Stimulated activated CD8-positive, alpha-beta memory T cell treated with anti-CD3 and anti-CD28 coated beads, Interleukin-7, amount 100 ng/mL, for 4 hours (primary cell): ENCODE measurements around the gene C8B.

Source experiments
- DNase-seq, 2 donors: peaks; one replicate each; pipeline ENCODE4 v3.0.0-alpha.2; 2020; ENCODE audit warnings: low read depth in 2 of 2

C8B gene

DNA sequence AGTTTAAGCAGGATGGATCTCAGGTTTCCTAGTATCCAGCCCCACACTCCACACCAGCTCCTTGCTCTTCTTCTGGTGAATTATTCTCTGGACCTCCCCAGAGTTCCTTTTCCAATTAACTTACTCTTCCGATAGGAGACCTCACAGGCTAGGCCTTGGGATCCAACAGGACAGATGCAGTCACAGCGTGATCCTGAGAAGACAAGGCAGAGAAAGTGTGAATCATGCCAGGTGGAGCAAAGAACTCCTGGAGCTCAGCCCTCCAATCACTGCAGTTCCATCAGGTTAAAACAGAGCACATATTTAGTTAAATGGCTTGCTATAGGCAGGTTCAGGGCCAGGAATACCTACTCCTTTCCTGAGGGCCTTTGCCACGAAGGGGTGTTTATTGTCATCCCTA, 34.1 kb downstream of the C8B start:
- no peak for DNase-seq

DNA sequence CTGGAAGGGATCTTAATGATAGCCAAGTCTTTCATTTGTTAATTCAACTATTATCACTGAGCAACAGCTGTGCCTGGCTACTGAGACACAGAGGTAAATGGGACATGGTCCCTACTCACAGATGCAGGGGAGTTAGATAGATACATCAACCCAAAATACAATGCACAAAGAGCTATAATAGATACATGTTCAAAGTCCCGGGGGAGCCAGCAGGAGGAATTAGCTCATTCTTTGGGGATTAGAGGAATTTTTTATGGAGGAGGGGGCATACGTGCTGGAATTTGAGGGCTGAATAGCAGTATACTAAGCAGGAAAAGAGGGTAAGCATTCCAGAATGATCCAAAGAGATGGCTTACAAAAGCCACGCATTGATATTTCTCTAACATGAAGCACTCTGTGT, 34.6 kb downstream of the C8B start:
- no peak for DNase-seq

GRCh38 chr1:56929492-56929891, 36.3 kb downstream of the C8B start:
- no peak for DNase-seq

GRCh38 chr1:56927986-56928385, 37.8 kb downstream of the C8B start:
- DNase-seq, result no peak

DNA sequence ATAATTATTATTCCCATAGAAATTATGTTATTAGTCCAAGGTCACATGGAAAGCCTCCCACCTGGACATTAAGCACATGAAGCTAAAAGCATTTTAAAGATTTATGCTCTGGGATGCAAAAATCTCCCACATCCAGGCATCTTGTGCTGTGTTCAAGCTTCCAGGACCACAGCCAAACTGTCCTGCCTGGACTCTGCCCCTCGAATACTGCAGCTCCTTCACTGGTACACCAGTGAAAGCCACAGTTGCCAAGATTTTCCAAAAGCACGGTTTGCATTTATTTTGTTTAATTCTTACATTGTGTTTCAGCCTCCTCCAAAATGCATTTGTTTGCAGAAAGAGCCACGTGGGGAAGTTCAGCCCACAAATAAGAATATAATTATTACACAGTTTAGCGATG, 38.6 kb downstream of the C8B start:
- DNase-seq, result no peak

- no peak for DNase-seq
Observed at GRCh38 chr1:56925193-56925592, 40.6 kb downstream of the C8B start.

- DNase-seq, result no peak
Observed at GRCh38 chr1:56924116-56924515, 41.7 kb downstream of the C8B start.

DNA sequence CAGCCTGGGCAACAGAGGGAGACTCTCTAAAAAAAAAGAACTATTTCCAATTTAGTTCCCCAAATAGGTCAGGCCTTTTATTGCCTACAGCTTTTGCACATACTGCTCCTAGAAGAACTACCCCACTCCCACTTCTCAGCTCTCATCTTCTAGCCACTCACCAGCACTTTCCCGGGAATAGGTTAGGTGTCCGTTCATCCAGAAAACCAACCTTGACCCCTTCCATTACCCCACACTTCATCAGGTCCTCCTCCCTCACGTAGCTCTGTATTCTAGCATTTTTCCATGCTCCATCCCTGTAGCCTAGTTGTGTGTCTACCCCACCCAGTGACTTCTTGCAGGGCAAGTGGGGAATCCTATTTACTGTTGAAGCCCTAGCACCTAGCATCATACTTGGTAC, 42.6 kb downstream of the C8B start:
- no peak for DNase-seq

- DNase-seq, result no peak
Observed at GRCh38 chr1:56922507-56922906, 43.3 kb downstream of the C8B start.

DNA sequence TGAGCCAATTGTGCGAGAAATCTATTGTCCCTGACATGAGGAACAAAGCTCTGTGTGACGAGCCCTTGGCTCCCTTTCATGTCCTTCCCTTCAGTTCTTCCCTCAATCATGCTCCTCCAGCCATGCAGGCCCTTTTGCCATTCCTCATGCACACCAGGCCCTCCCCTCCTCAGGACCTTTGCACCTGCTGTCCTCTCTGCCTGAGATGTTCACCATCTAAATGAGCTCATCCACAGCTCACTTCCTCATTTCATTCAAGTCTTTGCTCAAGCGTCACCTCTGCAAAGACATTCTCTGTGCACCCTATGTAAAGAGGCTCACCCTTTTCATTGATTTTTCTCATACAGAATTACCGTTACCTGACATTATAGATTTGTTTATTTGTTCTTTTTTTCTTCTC, 43.7 kb downstream of the C8B start:
- DNase-seq, result no peak

- DNase-seq, result no peak
Observed at GRCh38 chr1:56921479-56921878, 44.3 kb downstream of the C8B start.

DNA sequence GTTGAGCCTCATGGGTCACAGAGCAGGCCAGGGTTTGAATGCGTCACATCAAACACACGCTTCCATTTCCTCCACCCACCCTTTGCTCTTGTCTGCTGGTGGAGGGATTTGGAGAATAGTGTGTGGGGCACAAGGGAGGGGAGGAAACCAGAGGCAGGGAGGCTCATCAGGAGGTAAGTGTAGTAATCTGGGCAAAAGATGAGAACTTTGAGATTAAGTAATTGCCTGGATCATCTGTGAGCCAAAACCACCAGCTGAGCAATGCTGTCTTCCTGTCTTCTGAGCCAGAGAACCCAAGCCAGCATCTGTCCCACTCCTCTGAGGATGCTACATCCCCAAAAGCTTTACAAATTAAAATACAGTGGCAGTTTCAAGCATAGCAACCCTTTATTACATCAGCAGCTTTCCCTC, 45.2 kb downstream of the C8B start:
- no peak for DNase-seq

GRCh38 chr1:56917356-56917755, 48.5 kb downstream of the C8B start:
- DNase-seq, result no peak

DNA sequence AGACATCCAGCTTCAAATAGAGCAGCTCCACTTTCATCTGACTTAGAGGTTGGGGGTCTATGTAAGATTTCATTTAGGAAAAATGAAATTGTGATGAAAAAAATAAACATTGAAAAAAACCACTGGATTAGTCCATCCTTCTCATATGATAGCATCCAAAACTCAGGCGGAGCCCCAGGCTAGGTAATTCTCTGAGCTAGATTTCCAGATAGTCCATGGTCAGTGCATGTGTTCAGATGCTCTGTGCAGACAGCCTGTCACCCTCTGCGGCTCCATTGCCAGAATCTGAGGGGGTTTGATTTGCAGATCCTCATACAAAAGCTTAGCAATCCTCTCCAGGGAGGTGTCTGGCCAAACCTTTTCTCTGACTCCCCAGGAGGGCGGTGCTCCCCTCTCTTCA, 49.2 kb downstream of the C8B start:
- no peak for DNase-seq

GRCh38 chr1:56915960-56916359, 49.9 kb downstream of the C8B start:
- no peak for DNase-seq

DNA sequence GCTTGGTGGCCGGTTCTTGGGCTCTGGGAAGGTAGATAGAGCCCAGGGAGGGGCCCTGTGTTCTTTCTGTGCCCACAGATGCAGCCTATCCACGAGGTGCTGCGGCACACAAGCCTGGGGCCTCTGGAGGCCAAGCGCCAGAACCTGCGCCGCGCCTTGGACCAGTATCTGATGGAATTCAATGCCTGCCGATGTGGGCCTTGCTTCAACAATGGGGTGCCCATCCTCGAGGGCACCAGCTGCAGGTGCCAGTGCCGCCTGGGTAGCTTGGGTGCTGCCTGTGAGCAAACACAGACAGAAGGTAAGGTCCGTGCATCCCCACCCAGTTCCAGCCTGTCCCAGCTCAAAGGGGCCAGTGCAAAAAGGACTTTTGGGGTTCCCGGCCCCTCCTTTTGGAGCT, 53.5 kb downstream of the C8B start:
- no peak for DNase-seq

DNA sequence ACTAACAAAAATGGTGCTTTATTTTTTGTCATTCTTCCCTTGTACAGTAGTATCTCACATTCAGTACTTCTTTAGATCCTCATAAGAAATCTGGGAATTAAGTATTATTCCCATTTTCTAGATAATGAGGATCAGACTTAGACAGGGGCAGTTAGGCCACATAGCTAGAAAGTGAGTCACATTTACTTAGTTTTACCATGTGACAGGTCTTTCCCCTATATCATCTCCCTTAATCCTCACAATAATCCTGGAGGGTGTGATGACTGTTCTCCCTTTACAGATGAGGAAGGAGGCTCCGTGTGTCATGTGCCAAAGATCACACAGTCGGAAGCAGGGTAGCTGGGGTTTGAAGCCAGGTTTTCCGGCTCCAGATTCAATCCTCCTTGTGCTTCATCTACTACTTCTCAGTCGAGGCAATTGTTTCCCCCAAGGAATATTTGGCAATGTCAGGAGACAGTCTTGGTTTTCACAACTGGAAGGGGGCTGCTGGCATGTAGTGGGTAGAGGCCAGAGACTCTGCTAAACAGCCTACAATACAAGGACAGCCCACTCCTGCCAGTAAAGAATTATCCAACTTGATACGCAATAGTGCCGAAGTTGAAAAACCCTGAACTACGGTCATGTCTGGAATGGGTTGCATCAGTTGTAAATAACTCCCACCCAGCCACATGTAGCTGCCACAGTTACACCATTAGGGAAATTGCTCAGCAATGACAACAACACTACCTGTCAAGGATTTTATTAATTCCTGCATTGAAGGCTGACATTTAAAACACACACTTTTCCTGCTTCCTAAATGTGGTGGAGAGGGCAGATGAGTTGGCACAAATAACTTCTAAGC, 54.5 kb downstream of the C8B start:
- no peak for DNase-seq

DNA sequence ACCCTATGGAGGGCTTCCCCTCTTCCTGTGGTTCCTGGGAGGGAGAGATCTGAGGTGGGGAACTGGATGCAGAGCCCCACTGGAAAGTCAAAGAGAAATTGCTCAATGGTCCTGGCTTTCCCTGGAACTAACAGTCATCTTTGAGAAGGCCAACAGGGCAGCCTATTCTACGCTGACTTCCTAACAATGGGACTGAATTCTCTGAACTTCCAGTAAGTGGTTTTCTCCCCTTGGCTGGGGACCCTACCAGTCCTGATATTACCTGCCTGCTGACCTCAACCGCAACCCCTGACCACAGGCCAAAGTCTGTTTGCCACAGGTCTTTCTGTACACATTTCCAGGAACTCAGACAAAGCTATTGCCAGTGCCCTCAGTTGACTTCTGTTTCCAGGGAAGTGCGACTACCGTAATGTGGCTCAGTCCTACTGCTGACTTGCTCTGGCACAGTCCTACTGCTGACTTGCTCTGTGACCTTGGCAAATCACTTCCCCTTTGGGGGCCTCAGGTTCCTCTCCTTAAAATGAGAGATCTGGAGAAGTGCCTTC, 55.3 kb downstream of the C8B start:
- no peak for DNase-seq

GRCh38 chr1:56908619-56909221, 57.1 kb downstream of the C8B start:
- DNase-seq, result no peak

GRCh38 chr1:56905667-56906066, 60.1 kb downstream of the C8B start:
- no peak for DNase-seq

DNA sequence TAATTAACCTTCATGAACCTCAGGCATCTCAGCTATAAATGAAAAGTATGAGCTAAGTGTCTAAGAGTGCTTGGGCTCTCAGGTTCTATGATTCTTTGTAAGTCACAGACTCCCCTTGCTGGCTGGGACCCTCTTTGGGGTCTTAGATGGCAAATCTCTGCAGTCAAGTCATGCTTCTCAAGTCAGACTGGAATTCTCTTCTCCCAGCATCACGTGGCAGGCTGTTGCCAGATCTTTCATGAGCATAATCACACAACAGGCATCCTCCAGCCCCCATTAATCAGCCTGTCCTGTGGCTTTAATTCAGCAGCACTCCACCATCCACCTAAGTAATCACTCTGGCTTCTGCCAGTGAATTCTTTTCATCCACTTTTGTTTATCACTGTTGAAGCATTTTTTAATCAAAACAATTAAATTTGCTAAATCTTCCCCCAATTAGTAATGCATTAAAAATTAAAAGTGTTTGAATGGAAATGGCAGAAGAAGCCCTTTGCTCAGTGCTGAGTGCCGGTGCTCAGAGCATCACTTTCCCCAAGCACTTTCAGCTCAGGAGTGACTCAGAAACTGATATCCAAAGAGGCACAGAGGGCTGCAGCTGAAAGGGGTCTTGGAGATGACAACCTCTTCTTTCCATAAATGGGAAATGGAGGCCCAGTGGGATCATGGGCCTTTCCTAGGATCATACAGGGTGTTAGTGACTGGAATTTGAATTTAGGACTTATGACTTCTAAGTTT, 61.0 kb downstream of the C8B start:
- DNase-seq, result no peak

- no peak for DNase-seq
Observed at GRCh38 chr1:56903778-56904177, 62.0 kb downstream of the C8B start.

DNA sequence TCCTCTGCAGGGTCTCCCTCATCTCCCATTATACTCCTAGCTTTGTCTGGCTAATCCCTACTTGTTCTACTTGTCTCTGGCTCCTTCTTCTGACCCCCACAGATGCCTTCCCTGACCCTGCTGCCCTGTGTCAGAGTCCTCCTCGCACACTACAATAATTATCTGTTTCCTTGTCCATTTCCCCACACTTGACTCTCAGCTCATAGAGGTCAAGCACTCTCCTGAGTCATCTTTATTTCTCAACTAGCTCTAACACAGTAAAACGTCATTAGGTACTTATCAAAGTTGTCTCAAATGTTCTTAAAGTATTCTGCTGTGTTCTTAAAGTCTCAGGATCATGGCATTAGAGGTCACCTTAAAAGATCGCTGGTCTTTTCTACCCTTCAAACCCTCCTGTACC, 64.1 kb downstream of the C8B start:
- DNase-seq, result no peak
